Activated T-helper 17 cell treated with anti-CD3 and anti-CD28 coated beads, Interleukin-2, amount 50 U/mL, for 72 hours (primary cell): Measurements from ENCODE around the gene ZNF169. TPM values are rescaled to one million over a fixed set of nuclear protein-coding genes. Genes with fewer than 3 reads are reported as not detected.
"Not testable (repeated sequence)": the region's sequence is repeated elsewhere in the genome, so short reads cannot be mapped to it uniquely, and the experiment has no call there.

ENCODE experiments used
- ATAC-seq: fragments of 150-1000 bp; cut with Tn5 transposase; replicated peaks from 2 replicates; pipeline ENCODE4 v1.10.0; 2021; ENCODE audit warnings: mild to moderate bottlenecking, moderate library complexity
- H3K27ac Mint-ChIP-seq: one replicate; pipeline ENCODE4 v1.8.0; 2022; ENCODE audit warnings: mixed read lengths
- H3K27me3 Mint-ChIP-seq: one replicate; pipeline ENCODE4 v1.8.0; 2022; ENCODE audit warnings: mixed read lengths
- H3K36me3 Mint-ChIP-seq: one replicate; pipeline ENCODE4 v1.8.0; 2022; ENCODE audit warnings: low read depth, mild to moderate bottlenecking, mixed read lengths
- H3K4me1 Mint-ChIP-seq: one replicate; pipeline ENCODE4 v1.8.0; 2022; ENCODE audit warnings: mixed read lengths
- H3K4me3 Mint-ChIP-seq: one replicate; pipeline ENCODE4 v1.8.0; 2022; ENCODE audit warnings: mild to moderate bottlenecking, mixed read lengths
- H3K9me3 Mint-ChIP-seq: one replicate; pipeline ENCODE4 v1.8.0; 2022; ENCODE audit warnings: mixed read lengths
- total RNA-seq, 2 donors: library from RNA; stranded (reverse); gene quantifications; one replicate each; pipeline ENCODE4 v1.2.3, GENCODE V29; 2022

ZNF169 gene
- total RNA-seq, 2 donors from 2014 or later: 6.6 to 6.9 TPM

DNA sequence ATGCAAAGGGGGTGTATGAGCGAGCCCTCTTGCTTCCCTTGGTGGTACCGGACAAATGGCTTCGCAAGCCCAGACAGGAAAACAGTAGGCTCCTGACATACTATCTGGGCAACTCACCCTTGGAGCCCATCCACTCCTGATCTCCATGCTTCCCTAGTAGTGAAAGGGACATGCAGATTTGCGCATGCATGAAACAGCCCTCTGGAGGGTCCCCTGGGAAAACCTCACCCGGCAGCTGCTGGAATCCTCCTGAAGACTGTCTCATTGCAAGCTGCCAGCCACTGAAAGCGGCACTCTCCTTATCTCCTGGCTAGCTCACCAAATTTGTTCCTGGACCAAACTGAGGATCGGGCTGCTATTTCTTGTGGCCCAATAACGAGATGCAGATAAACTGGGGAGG, 10.2 kb downstream of the ZNF169 start:
- ATAC-seq: no peak
- H3K9me3 Mint-ChIP-seq: no peaks in the 10 kb centered on the region
- no peaks in the 10 kb centered on the region for H3K4me1 Mint-ChIP-seq
- H3K4me3 Mint-ChIP-seq: no peak overlapping the region
- peaks cover 35% of the 10 kb centered on the region for H3K36me3 Mint-ChIP-seq
- no peak overlapping the region for H3K27ac Mint-ChIP-seq
- H3K27me3 Mint-ChIP-seq: no peaks in the 10 kb centered on the region

DNA sequence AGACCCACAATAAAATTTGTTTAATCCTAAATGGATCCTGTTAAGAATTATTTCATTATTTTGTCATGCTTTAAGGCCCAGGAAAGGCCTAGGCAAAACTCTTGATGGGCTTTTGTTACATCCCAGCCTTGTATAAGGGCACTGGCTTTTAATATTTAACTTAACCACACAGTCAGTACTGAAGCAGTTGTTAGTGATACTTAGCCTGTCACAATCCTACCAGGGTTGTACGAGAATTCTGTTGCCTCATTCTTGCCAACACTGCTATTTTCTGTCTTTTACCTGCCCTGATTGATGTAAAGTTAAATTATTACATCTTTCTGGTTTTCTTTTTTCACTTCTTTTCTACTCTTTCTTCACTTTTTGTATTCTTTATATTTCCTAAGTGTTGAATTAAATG, 10.9 kb downstream of the ZNF169 start:
- Mint-ChIP-seq H3K36me3 (peaks cover 31% of the 10 kb centered on the region), H3K4me3 (no peak overlapping the region), H3K27ac (no peak overlapping the region), H3K27me3 (no peaks in the 10 kb centered on the region), H3K4me1 (no peaks in the 10 kb centered on the region), H3K9me3 (no peaks in the 10 kb centered on the region)
- no peak for ATAC-seq

- H3K4me3 Mint-ChIP-seq, H3K4me1 Mint-ChIP-seq, ATAC-seq, H3K9me3 Mint-ChIP-seq, H3K27me3 Mint-ChIP-seq, H3K27ac Mint-ChIP-seq: not testable (repeated sequence)
- H3K36me3 Mint-ChIP-seq: peaks cover 71% of the 10 kb centered on the region
Observed at GRCh38 chr9:94277029-94277428, 17.9 kb downstream of the ZNF169 start.

- peaks cover 81% of the 10 kb centered on the region for H3K36me3 Mint-ChIP-seq
- ATAC-seq: no peak
- H3K4me3 Mint-ChIP-seq: no peak overlapping the region
- H3K27me3 Mint-ChIP-seq: no peaks in the 10 kb centered on the region
- no peaks in the 10 kb centered on the region for H3K9me3 Mint-ChIP-seq
- no peak overlapping the region for H3K27ac Mint-ChIP-seq
- H3K4me1 Mint-ChIP-seq: peaks cover 5% of the 10 kb centered on the region
Observed at GRCh38 chr9:94277885-94278536, 18.9 kb downstream of the ZNF169 start.

- Mint-ChIP-seq H3K36me3 (peaks cover 87% of the 10 kb centered on the region), H3K27ac (no peak overlapping the region), H3K27me3 (no peaks in the 10 kb centered on the region), H3K4me3 (no peak overlapping the region), H3K9me3 (no peaks in the 10 kb centered on the region), H3K4me1 (peaks cover 8% of the 10 kb centered on the region)
- ATAC-seq: no peak
Observed at GRCh38 chr9:94280409-94280989, 21.4 kb downstream of the ZNF169 start.

- Mint-ChIP-seq H3K27me3 (no peaks in the 10 kb centered on the region), H3K4me1 (peaks cover 6% of the 10 kb centered on the region), H3K9me3 (no peaks in the 10 kb centered on the region), H3K27ac (no peak overlapping the region), H3K4me3 (no peak overlapping the region), H3K36me3 (peaks cover 90% of the 10 kb centered on the region)
- ATAC-seq: no peak
Observed at GRCh38 chr9:94281101-94281500, 22.0 kb downstream of the ZNF169 start.

- ATAC-seq: no peak
- Mint-ChIP-seq H3K27me3 (no peaks in the 10 kb centered on the region), H3K27ac (no peak overlapping the region), H3K4me3 (no peak overlapping the region), H3K4me1 (peaks cover 6% of the 10 kb centered on the region), H3K9me3 (no peaks in the 10 kb centered on the region), H3K36me3 (peaks cover 73% of the 10 kb centered on the region)
Observed at GRCh38 chr9:94286116-94286515, 27.0 kb downstream of the ZNF169 start.

- Mint-ChIP-seq H3K27ac (no peak overlapping the region), H3K27me3 (no peaks in the 10 kb centered on the region), H3K9me3 (no peaks in the 10 kb centered on the region), H3K4me1 (peaks cover 6% of the 10 kb centered on the region), H3K4me3 (no peak overlapping the region), H3K36me3 (peaks cover 73% of the 10 kb centered on the region)
- ATAC-seq: no peak
Observed at GRCh38 chr9:94287877-94288513, 28.9 kb downstream of the ZNF169 start.

DNA sequence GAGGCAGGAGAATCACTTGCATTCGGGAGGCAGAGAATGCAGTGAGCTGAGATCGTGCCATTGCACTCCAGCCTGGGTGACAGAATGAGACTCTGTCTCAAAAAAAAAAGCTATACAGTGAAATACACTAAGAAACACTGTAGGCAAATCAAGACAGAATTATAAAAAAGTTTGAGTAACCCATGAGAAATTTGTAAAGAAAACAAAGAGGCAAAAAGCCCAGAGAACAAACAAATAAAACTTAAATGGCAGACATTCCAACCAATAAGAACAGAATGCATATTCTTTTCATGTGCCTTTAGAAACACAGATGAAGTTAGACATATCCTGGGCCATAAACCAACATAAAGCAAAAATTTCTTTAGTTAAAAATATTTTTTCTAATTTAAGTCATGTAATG, 30.6 kb downstream of the ZNF169 start:
- no peak overlapping the region for H3K4me3 Mint-ChIP-seq
- H3K27ac Mint-ChIP-seq: no peak overlapping the region
- no peak for ATAC-seq
- no peaks in the 10 kb centered on the region for H3K27me3 Mint-ChIP-seq
- no peaks in the 10 kb centered on the region for H3K9me3 Mint-ChIP-seq
- peaks cover 6% of the 10 kb centered on the region for H3K4me1 Mint-ChIP-seq
- H3K36me3 Mint-ChIP-seq: peaks cover 77% of the 10 kb centered on the region

DNA sequence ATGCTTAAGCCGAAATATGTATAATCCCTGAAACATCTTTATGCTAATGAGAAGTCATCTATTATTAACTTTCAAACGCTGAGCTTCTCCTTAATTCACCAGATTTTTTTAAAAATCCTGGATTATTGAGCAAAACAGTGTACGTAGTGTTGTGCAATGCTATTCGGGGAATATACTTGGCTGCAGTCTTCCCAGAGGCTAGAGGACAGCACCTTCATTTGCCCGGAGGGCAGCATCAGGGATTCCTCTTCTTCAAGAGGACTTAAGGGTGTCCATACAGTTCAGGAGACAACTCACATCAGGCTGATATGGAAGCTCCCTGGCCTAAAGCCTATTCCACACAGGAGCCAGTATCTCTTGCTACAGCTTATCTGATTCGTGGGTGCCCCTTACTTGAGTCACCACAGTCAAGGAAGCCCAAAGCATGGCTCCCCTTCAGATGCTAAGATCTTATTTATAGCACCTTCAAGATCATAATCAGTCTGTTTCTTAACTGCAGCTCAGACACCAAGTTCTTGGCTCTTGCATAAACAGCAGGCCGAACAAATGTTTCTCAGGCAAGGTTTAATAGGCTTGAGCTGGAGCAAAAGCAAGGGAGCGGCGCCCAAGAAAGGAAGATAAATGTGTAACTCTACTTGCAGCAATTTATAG, 40.0 kb downstream of the ZNF169 start:
- peaks cover 50% of the 10 kb centered on the region for H3K36me3 Mint-ChIP-seq
- H3K9me3 Mint-ChIP-seq: no peaks in the 10 kb centered on the region
- no peaks in the 10 kb centered on the region for H3K27me3 Mint-ChIP-seq
- no peak overlapping the region for H3K4me3 Mint-ChIP-seq
- no peak overlapping the region for H3K27ac Mint-ChIP-seq
- no peak for ATAC-seq
- H3K4me1 Mint-ChIP-seq: no peaks in the 10 kb centered on the region

- Mint-ChIP-seq H3K4me1 (no peaks in the 10 kb centered on the region), H3K27ac (no peak overlapping the region), H3K27me3 (no peaks in the 10 kb centered on the region), H3K36me3 (peaks cover 34% of the 10 kb centered on the region), H3K4me3 (no peak overlapping the region), H3K9me3 (no peaks in the 10 kb centered on the region)
- ATAC-seq: peak; percentile 72
Observed at GRCh38 chr9:94300470-94301301, 41.6 kb downstream of the ZNF169 start.

DNA sequence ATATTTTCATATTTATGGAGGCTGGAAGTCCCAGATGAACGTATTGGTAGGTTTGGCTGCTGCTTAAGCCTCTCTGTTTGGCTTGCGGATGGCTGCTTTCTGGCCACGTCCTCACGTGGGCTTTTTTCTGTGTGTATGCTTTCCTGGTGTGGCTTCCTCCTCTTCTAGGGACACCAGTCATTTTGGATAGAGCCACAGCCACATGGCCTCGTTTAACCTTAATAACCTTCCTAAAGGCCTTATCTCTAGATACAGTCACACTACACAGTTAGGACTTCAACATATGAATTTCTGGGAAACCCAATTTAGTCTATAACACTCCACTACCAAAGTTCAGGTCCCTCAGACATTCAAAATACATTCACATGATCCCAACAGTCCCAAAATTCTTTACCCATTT, 42.5 kb downstream of the ZNF169 start:
- no peak for ATAC-seq
- no peaks in the 10 kb centered on the region for H3K9me3 Mint-ChIP-seq
- peak overlapping the region; percentile 16 for H3K27ac Mint-ChIP-seq
- peaks cover 25% of the 10 kb centered on the region for H3K36me3 Mint-ChIP-seq
- H3K27me3 Mint-ChIP-seq: no peaks in the 10 kb centered on the region
- H3K4me3 Mint-ChIP-seq: no peak overlapping the region
- H3K4me1 Mint-ChIP-seq: no peaks in the 10 kb centered on the region

DNA sequence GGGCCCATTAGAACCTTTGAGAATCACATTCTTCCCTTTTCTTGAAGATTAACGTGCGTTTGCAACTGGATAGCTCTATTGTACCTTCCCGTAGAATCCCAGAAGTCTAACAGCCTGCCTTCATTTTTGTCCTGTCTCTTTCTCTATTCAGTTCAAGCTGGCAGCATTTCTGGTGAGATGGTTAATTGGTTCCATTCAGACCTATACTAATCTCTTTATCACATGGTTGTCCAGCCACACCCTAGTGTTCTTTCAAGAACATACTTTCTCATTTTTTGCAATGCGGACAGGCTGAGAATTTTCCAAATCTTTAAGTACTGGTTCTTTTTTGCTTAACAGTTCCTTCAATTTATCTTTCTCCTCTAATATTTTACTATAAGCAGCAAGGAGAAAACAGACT, 43.3 kb downstream of the ZNF169 start:
- no peaks in the 10 kb centered on the region for H3K4me1 Mint-ChIP-seq
- ATAC-seq: no peak
- H3K27me3 Mint-ChIP-seq: no peaks in the 10 kb centered on the region
- no peak overlapping the region for H3K4me3 Mint-ChIP-seq
- peaks cover 17% of the 10 kb centered on the region for H3K36me3 Mint-ChIP-seq
- no peak overlapping the region for H3K27ac Mint-ChIP-seq
- no peaks in the 10 kb centered on the region for H3K9me3 Mint-ChIP-seq

GRCh38 chr9:94303321-94303720, 44.2 kb downstream of the ZNF169 start:
- no peaks in the 10 kb centered on the region for H3K4me1 Mint-ChIP-seq
- no peaks in the 10 kb centered on the region for H3K27me3 Mint-ChIP-seq
- no peaks in the 10 kb centered on the region for H3K9me3 Mint-ChIP-seq
- ATAC-seq: no peak
- H3K27ac Mint-ChIP-seq: peak overlapping the region; percentile 61
- no peak overlapping the region for H3K4me3 Mint-ChIP-seq
- peaks cover 16% of the 10 kb centered on the region for H3K36me3 Mint-ChIP-seq
